K562 (cell line): Measurements from ENCODE around the gene KLK14. TPM values are rescaled to one million over a fixed set of nuclear protein-coding genes. Genes with fewer than 3 reads are reported as not detected.

Source experiments
- ATAC-seq: fragments of 200-7000 bp; cut with Tn5 transposase; 3 replicates; pipeline ENCODE4 v1.9.1; 2020; ENCODE audit warnings: moderate library complexity
- BruUV-seq: library from RNA; stranded (reverse); fragments of 400-500 nt; replicated peaks from 2 replicates; lab custom pipeline; 2021; lab: Mats Ljungman, UMichigan
- CTCF ChIA-PET: fragments of 300-600 bp; formaldehyde crosslinking; extraction: SDS; loops from one replicate; lab custom pipeline; 2021; ENCODE audit warnings: low intra/inter-chr PET ratio; lab: Yijun Ruan, JAX
- POLR2A ChIA-PET: fragments of 300-600, 350-650 bp; sonication (Branson Sonifier 250); formaldehyde crosslinking; extraction: SDS; loops from one replicate; lab custom pipeline; 2021; ENCODE audit warnings: antibody characterized with exemption, inconsistent platforms; lab: Yijun Ruan, JAX
- DNase-seq, 4 experiments: peaks; one replicate each; pipeline versions ENCODE4 v3.0.0 to v3.0.0-alpha.2; 2011 to 2018; ENCODE audit warnings: low spot score in 3 of 4, mixed read lengths in 3 of 4; ENCODE audit errors: extremely low read depth in 1 of 4
- FAIRE-seq: peaks from 2 replicates; lab custom pipeline; 2011; peaks lifted over from hg19 to GRCh38; lab: Jason Lieb, UNC
- H2AFZ ChIP-seq: 2 replicates; pipeline ENCODE4 v1.6.0; 2011; ENCODE audit warnings: low read depth, low read length, control low read depth, inconsistent platforms
- H3K27ac ChIP-seq: fragments of 200-600 bp; 3 replicates; pipeline ENCODE4 v1.8.0; 2011; ENCODE audit warnings: low read depth, mild to moderate bottlenecking, control low read depth, inconsistent platforms, low read length, moderate library complexity, mixed read lengths; ENCODE audit errors: extremely low read depth
- H3K27me3 ChIP-seq, 2 experiments: fragments of 300-600 bp in 1 of 2; 2 replicates in 1 of 2; 3 replicates in 1 of 2; pipeline versions ENCODE4 v1.6.0 to v1.8.0; 2011; ENCODE audit warnings: inconsistent platforms in 2 of 2, low read length in 2 of 2, mild to moderate bottlenecking in 1 of 2, mixed read lengths in 1 of 2, moderate library complexity in 1 of 2; ENCODE audit not compliant: control insufficient read depth in 2 of 2, insufficient read depth in 2 of 2
- H3K36me3 ChIP-seq: fragments of 300-600 bp; 3 replicates; pipeline ENCODE4 v1.8.0; 2011; ENCODE audit warnings: mild to moderate bottlenecking, low read length, inconsistent platforms; ENCODE audit not compliant: control insufficient read depth, insufficient read depth
- H3K4me1 ChIP-seq, 2 experiments: fragments of 200-600 bp in 1 of 2; replicated peaks in 1 of 2; 2 replicates in 1 of 2; 3 replicates in 1 of 2; pipeline versions ENCODE4 v1.5.1 to v1.8.0; 2011; ENCODE audit warnings: inconsistent platforms in 2 of 2, low read length in 2 of 2, mild to moderate bottlenecking in 1 of 2, mixed read lengths in 1 of 2, moderate library complexity in 1 of 2; ENCODE audit not compliant: control insufficient read depth in 2 of 2, insufficient read depth in 2 of 2
- H3K4me2 ChIP-seq: 2 replicates; pipeline ENCODE4 v1.6.1; 2011; ENCODE audit warnings: low read length, control low read depth, inconsistent platforms, mixed read lengths; ENCODE audit not compliant: insufficient read depth
- H3K4me3 ChIP-seq: fragments of 200-600 bp; sonication (generic), shearing (Covaris generic); 2 replicates; pipeline ENCODE4 v1.5.1; 2016; ENCODE audit warnings: control low read depth, inconsistent platforms
- H3K79me2 ChIP-seq: fragments of 200-600 bp; 3 replicates; pipeline ENCODE4 v1.8.0; 2011; ENCODE audit warnings: low read length, inconsistent platforms; ENCODE audit not compliant: control insufficient read depth, insufficient read depth
- H3K9ac ChIP-seq, 2 experiments: 2 replicates each; pipeline versions ENCODE4 v1.6.0 to v1.6.1; 2011; ENCODE audit warnings: low read depth in 2 of 2, low read length in 2 of 2, control low read depth in 1 of 2, inconsistent platforms in 1 of 2, mild to moderate bottlenecking in 1 of 2, mixed read lengths in 1 of 2; ENCODE audit not compliant: insufficient read depth in 1 of 2
- H3K9me1 ChIP-seq: one replicate; pipeline ENCODE4 v1.6.0; 2011; ENCODE audit warnings: inconsistent platforms, mild to moderate bottlenecking, low read length, moderate library complexity; ENCODE audit not compliant: control insufficient read depth, insufficient read depth
- H3K9me3 ChIP-seq: replicated peaks from 2 replicates; pipeline ENCODE4 v1.5.1; 2011; ENCODE audit warnings: low read depth, low read length, inconsistent platforms; ENCODE audit not compliant: control insufficient read depth, insufficient read depth
- H4K20me1 ChIP-seq: replicated peaks from 2 replicates; pipeline ENCODE4 v1.6.1; 2011; ENCODE audit warnings: low read length, inconsistent platforms, mixed read lengths; ENCODE audit not compliant: control insufficient read depth, insufficient read depth
- BCOR ChIP-seq: fragments of 450-650 bp; IDR thresholded peaks from 2 replicates; pipeline ENCODE4 v1.6.1; 2016
- E2F4 ChIP-seq: sonication (generic); formaldehyde crosslinking; IDR thresholded peaks from 2 replicates; pipeline ENCODE4 v1.8.0; 2022; ENCODE audit warnings: mild to moderate bottlenecking, low read depth, missing genetic modification reagents
- ELF1 ChIP-seq: fragments of 200-800 bp; sonication (Bioruptor generic); IDR thresholded peaks from 2 replicates; pipeline ENCODE4 v1.6.1; 2016; ENCODE audit warnings: missing genetic modification characterization, missing compliant biosample characterization
- NCOR1 ChIP-seq: fragments of 450-650 bp; IDR thresholded peaks from 2 replicates; pipeline ENCODE4 v1.6.1; 2016; ENCODE audit warnings: mild to moderate bottlenecking, moderate library complexity
- POLR2AphosphoS2 ChIP-seq: IDR thresholded peaks from 2 replicates; pipeline ENCODE4 v1.6.1; 2012; ENCODE audit warnings: low read length, improper control_type of control experiment
- RBFOX2 ChIP-seq: fragments of 200-400 bp; formaldehyde crosslinking; IDR thresholded peaks from 2 replicates; pipeline ENCODE4 v1.6.1; 2017; ENCODE audit warnings: low read depth, mild to moderate bottlenecking, low read length, moderate library complexity
- RBM25 ChIP-seq: fragments of 200-400 bp; formaldehyde crosslinking; IDR thresholded peaks from 2 replicates; pipeline ENCODE4 v1.6.1; 2018; ENCODE audit warnings: low read length, low read depth, moderate library complexity; ENCODE audit not compliant: severe bottlenecking
- TAF1 ChIP-seq: IDR thresholded peaks from 2 replicates; pipeline ENCODE4 v1.6.1; 2011; ENCODE audit warnings: mild to moderate bottlenecking, low read length, moderate library complexity; ENCODE audit not compliant: insufficient read depth, control insufficient read depth, severe bottlenecking; ENCODE audit errors: extremely low read depth
- THRA ChIP-seq: fragments of 450-650 bp; IDR thresholded peaks from 2 replicates; pipeline ENCODE4 v1.6.1; 2017; ENCODE audit warnings: mild to moderate bottlenecking, moderate library complexity
- USF1 ChIP-seq: sonication (generic); formaldehyde crosslinking; IDR thresholded peaks from 2 replicates; pipeline ENCODE4 v1.9.0; 2022; ENCODE audit warnings: mild to moderate bottlenecking, missing genetic modification reagents
- XRCC5 ChIP-seq: fragments of 200-400 bp; formaldehyde crosslinking; IDR thresholded peaks from 2 replicates; pipeline ENCODE4 v1.6.1; 2017; ENCODE audit warnings: low read depth, mild to moderate bottlenecking, low read length
- WGBS: fragments of 100-300 bp; shearing (Covaris generic); methylation state at CpG from one replicate; pipeline ENCODE4 v1.1.6; 2016; ENCODE audit warnings: low coverage, mixed read lengths; ENCODE audit not compliant: insufficient coverage; ENCODE audit errors: missing lambda C conversion rate; 5-methylcytosine and 5-hydroxymethylcytosine counted together
- in situ Hi-C: fragments of 300-500 bp; cut with MboI; formaldehyde crosslinking; loops from 4 replicates; pipeline ENCODE4 v1.15.0; 2018; ENCODE audit warnings: inconsistent platforms, mixed read lengths
- intact Hi-C: fragments of 100-400 bp; cut with micrococcal nuclease; formaldehyde crosslinking; loops from 2 replicates; pipeline ENCODE4 v1.14.2; 2022
- polyA plus RNA-seq, 8 experiments: library from polyadenylated mRNA; depleted of rRNA in 4 of 8; stranded (reverse) in 5 of 8; unstranded in 3 of 8; fragments of >200 nt; fragmentation: Nextera tagmentation in 2 of 8; fragmentation: Illumina TruSeq in 1 of 8; extraction: Ambion mirVana in 2 of 8; extraction: Trizol in 1 of 8; gene quantifications; 2 replicates each; pipeline versions ENCODE4 v1.2.1 to v1.2.3, GENCODE V29; 2011 to 2014; ENCODE audit warnings: inconsistent platforms in 1 of 8, missing spikeins in 1 of 8
- total RNA-seq, 7 experiments: library from RNA; depleted of rRNA in 6 of 7; stranded (reverse); fragments of >200 nt in 6 of 7; fragmentation: Illumina TruSeq in 2 of 7; extraction: Trizol in 2 of 7; gene quantifications; 2 replicates each; pipeline versions ENCODE4 v1.2.1 to v1.2.3, GENCODE V29; 2011 to 2021; ENCODE audit warnings: low replicate concordance in 1 of 7
- TF ChIP-seq, protein P1 (sequence below): fragments of 250-450 bp; sonication (Bioruptor Pico); IDR thresholded peaks from 2 replicates; pipeline ENCODE4 v1.8.0; 2022; ENCODE audit warnings: moderate library complexity, mild to moderate bottlenecking, inconsistent platforms
- TF ChIP-seq, protein P2 (sequence below): sonication (generic); formaldehyde crosslinking; IDR thresholded peaks from 2 replicates; pipeline ENCODE4 v1.9.0; 2022; ENCODE audit warnings: mild to moderate bottlenecking, missing genetic modification reagents

KLK14 gene
- total and polyA plus RNA-seq, 9 of the 15 experiments (the other 6 are each of a cell fraction or from before 2014, with no cell fraction given), result not detected

GRCh38 chr19:51065221-51065960 is 17.3 kb downstream of the KLK14 start (continued):
- TF ChIP-seq, protein P1, sequence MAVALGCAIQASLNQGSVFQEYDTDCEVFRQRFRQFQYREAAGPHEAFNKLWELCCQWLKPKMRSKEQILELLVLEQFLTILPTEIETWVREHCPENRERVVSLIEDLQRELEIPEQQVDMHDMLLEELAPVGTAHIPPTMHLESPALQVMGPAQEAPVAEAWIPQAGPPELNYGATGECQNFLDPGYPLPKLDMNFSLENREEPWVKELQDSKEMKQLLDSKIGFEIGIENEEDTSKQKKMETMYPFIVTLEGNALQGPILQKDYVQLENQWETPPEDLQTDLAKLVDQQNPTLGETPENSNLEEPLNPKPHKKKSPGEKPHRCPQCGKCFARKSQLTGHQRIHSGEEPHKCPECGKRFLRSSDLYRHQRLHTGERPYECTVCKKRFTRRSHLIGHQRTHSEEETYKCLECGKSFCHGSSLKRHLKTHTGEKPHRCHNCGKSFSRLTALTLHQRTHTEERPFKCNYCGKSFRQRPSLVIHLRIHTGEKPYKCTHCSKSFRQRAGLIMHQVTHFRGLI (CRISPR knock-in tag), result no peak

GRCh38 chr19:51064534-51065220 is 18.0 kb downstream of the KLK14 start, which contains the start of gene KLK13:
KLK13 (minus strand) TSS chr19:51065092; CDS start chr19:51065067, 25 bp downstream.
- H2AFZ ChIP-seq, result peak within 1 kb of the TSS; percentile 93
- DNase-seq (peak; percentile 91 to 98 (median 96)), ATAC-seq (peak; percentile 95), FAIRE-seq (peak; percentile 80)
- H3K4me3 ChIP-seq, result peak within 1 kb of the TSS; percentile 38
- 27% methylated on average over 11 of the region's 38 CpGs for WGBS
- H3K9me1 ChIP-seq, result no peaks in the 10 kb centered on the region
- no peaks in the 10 kb centered on the region for H4K20me1 ChIP-seq
- BruUV-seq, result no TSS peak
- intact Hi-C loops, result no loop called here
- H3K9me3 ChIP-seq, result no peaks in the 10 kb centered on the region
- peak within 1 kb of the TSS; percentile 89 for H3K4me2 ChIP-seq
- in situ Hi-C loops, result no loop called here
- H3K9ac ChIP-seq, result peak within 1 kb of the TSS; percentile 57 to 92
- H3K36me3 ChIP-seq, result no peaks in the 10 kb centered on the region
- H3K27me3 ChIP-seq, result peaks cover 3 to 8% of the 10 kb centered on the region in 2 experiments; a peak in 1 of 5 replicates
- H3K4me1 ChIP-seq, result peaks cover 16 to 18% of the 10 kb centered on the region in 2 experiments
- CTCF ChIA-PET, result no interaction called here
- peak within 1 kb of the TSS; percentile 66 for H3K27ac ChIP-seq
- no peaks in the 10 kb centered on the region for H3K79me2 ChIP-seq
- POLR2A ChIA-PET, result interaction anchor here (0.6 to 1.5 kb wide), 5 partner anchors 10 to 544 kb away, joined by 3 to 7 read pairs (median 3); no protein-coding TSS in a partner anchor
- no peak for TF ChIP-seq POLR2AphosphoS2
- TF ChIP-seq XRCC5, result no peak
- peak; percentile 72 for TF ChIP-seq ELF1 (tag)
- peak; percentile 33 for TF ChIP-seq TAF1
- peak; percentile 85 for TF ChIP-seq BCOR
- TF ChIP-seq E2F4 (CRISPR knock-in tag), result no peak
- TF ChIP-seq, protein P2, sequence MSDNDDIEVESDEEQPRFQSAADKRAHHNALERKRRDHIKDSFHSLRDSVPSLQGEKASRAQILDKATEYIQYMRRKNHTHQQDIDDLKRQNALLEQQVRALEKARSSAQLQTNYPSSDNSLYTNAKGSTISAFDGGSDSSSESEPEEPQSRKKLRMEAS (CRISPR knock-in tag), result 0 out of 2 replicates have a peak, but pooled peaks have one; percentile 16
- peak; percentile 57 for TF ChIP-seq RBFOX2
- TF ChIP-seq NCOR1, result 0 out of 2 replicates have a peak, but pooled peaks have one; percentile 20
- TF ChIP-seq USF1 (CRISPR knock-in tag), result peak; percentile 34
- TF ChIP-seq THRA, result peak; percentile 97
- TF ChIP-seq RBM25, result peak; percentile 22
